ENCODE results near the gene TMOD1. TPM values are rescaled to one million over a fixed set of nuclear protein-coding genes. Genes with fewer than 3 reads are reported as not detected.

TMOD1 gene
- total and polyA plus RNA-seq, 9 donors, result 37.1 to 77.2 (median 64.0) TPM

DNA sequence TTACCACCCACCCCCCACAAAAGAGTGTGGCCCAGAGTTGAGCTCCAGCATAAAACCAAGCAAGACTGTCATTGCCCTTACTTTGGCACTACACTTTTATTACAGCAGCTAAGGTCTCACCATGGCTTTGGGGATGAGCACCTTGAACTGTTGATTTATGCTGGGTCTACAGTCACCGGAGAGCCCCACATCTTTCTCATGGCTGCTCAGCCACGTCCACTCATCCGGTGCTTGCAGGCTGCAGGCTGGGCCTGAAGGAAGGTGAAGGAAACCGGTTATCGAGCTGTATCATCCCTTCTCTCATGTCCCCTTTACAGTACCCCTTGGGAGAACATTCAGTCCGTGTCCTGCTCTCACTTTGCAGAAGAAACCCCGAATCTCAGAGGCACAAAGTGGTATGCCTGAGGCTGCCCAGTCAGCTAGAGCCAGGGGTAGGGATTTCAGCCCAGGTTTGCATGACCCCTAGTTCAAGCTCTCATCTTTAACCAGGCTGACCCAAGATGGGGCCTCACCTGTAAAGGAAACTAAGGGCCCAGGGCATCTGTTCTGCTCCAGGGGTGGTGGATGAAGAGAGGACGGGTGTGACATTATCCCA lies 11.6 kb downstream of the TMOD1 start:
- no peaks in the 10 kb centered on the region for H3K9me3 ChIP-seq
- H3K4me1 ChIP-seq (ENCODE audit: insufficient read depth), result peaks cover 19% of the 10 kb centered on the region
- H3K4me3 ChIP-seq, result no peak overlapping the region
- peak in 1 of 5 donors; percentile 5 for DNase-seq
- no peaks in the 10 kb centered on the region for H3K27me3 ChIP-seq
- TF ChIP-seq EP300 (IDR thresholded peaks at IDR 0.05) (no peak), POLR2A (IDR thresholded peaks at IDR 0.05) (no peak)
- TF ChIP-seq, protein P1, sequence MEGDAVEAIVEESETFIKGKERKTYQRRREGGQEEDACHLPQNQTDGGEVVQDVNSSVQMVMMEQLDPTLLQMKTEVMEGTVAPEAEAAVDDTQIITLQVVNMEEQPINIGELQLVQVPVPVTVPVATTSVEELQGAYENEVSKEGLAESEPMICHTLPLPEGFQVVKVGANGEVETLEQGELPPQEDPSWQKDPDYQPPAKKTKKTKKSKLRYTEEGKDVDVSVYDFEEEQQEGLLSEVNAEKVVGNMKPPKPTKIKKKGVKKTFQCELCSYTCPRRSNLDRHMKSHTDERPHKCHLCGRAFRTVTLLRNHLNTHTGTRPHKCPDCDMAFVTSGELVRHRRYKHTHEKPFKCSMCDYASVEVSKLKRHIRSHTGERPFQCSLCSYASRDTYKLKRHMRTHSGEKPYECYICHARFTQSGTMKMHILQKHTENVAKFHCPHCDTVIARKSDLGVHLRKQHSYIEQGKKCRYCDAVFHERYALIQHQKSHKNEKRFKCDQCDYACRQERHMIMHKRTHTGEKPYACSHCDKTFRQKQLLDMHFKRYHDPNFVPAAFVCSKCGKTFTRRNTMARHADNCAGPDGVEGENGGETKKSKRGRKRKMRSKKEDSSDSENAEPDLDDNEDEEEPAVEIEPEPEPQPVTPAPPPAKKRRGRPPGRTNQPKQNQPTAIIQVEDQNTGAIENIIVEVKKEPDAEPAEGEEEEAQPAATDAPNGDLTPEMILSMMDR (IDR thresholded peaks at IDR 0.05), result no peak
- intact Hi-C loops (cut with DNase I), result no loop called here
- WGBS, 3 donors, result 82 to 96% (median 83%) methylated on average over 8 of the region's 8 CpGs
- no peaks in the 10 kb centered on the region for H3K36me3 ChIP-seq
- no peak overlapping the region for H3K27ac ChIP-seq

DNA sequence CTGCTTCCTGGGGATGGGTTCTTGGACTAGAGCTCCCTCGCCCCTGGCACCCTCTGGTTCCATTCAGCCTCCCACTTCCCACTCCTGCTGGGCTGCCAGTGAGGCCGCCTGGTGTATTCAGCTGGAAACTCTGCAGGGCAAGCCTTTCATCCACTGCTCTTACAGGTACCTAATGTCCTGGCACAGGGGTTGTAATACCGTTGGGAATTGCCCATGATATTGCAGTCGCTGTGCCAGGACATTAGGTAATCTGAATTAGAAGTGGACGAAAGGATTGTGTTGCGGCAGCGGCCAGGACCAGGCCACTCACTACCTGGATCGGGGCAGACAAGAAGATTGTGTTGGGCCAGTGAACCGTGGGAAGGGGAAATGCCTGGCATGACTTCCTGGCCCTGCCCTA lies 13.1 kb downstream of the TMOD1 start:
- peaks cover 26% of the 10 kb centered on the region for H3K4me1 ChIP-seq (ENCODE audit: insufficient read depth)
- intact Hi-C loops (cut with DNase I), result no loop called here

DNA sequence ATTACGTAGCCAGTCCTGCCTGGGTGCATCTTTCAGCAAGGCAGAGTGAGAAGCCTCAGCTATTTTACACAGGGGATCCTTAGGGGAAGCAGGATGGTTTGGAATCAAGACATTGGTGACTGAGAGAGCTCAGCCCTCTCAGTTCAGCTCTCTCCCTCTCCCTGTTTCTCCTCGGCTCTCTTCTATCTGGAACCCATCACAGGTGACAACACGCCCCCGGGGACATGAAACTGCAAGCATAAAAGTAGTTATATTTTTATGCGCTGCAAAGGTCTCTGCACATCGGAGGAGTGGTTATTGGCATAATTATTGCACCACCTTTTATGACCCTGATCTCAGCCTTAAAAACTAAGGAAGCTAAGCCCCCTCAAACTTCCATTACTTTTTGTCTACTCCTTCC lies 14.2 kb downstream of the TMOD1 start:
- TF ChIP-seq, protein P1 (IDR thresholded peaks at IDR 0.05), result no peak
- peak overlapping the region in 1 of 2 donors; percentile 9 for H3K27ac ChIP-seq
- no peaks in the 10 kb centered on the region for H3K9me3 ChIP-seq
- H3K36me3 ChIP-seq, result no peaks in the 10 kb centered on the region
- peaks cover 29% of the 10 kb centered on the region for H3K4me1 ChIP-seq (ENCODE audit: insufficient read depth)
- DNase-seq, result no peak
- WGBS, 3 donors, result 76 to 87% (median 79%) methylated on average over 6 of the region's 6 CpGs
- no peaks in the 10 kb centered on the region for H3K27me3 ChIP-seq
- intact Hi-C loops (cut with DNase I), result no loop called here
- no peak overlapping the region for H3K4me3 ChIP-seq

More for the DNA sequence above, 13.1 kb downstream of the TMOD1 start:
- H3K36me3 ChIP-seq, result no peaks in the 10 kb centered on the region
- H3K4me3 ChIP-seq, result no peak overlapping the region
- H3K27me3 ChIP-seq, result no peaks in the 10 kb centered on the region
- no peak overlapping the region for H3K27ac ChIP-seq
- no peaks in the 10 kb centered on the region for H3K9me3 ChIP-seq
- TF ChIP-seq POLR2A (IDR thresholded peaks at IDR 0.05), result no peak
- TF ChIP-seq, protein P1 (IDR thresholded peaks at IDR 0.05), result no peak
- TF ChIP-seq EP300 (IDR thresholded peaks at IDR 0.05), result no peak
- 88 to 92% (median 90%) methylated on average over 9 of the region's 9 CpGs for WGBS, 3 donors
- DNase-seq, result peak in 1 of 5 donors; percentile 8

DNA sequence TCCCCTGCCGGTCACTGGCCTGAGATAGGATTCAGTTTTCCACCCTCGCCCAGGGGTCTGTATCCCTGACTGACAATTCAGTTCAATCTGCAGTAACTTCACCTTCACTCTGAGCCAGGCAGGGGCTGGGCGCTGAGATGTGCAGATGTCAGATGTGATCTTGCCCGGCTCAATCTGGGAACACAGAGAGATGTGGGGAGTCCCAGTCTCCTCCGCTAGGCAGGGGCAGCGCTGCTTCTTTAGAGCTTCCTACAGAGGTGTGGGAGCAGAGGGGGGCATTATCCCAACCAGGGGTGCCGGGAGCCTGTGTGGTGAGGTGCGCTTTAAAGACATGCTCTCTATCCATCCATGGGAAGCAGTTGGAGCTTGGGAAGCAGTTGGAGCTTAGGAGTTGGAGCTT lies 14.6 kb downstream of the TMOD1 start:
- no peak for DNase-seq
- no peak overlapping the region for H3K27ac ChIP-seq
- H3K4me1 ChIP-seq (ENCODE audit: insufficient read depth), result peaks cover 28% of the 10 kb centered on the region

More for the DNA sequence above, 14.6 kb downstream of the TMOD1 start:
- no peak overlapping the region for H3K4me3 ChIP-seq
- no peaks in the 10 kb centered on the region for H3K36me3 ChIP-seq
- H3K27me3 ChIP-seq, result no peaks in the 10 kb centered on the region
- intact Hi-C loops (cut with DNase I), result no loop called here
- TF ChIP-seq POLR2A (IDR thresholded peaks at IDR 0.05), result no peak
- TF ChIP-seq EP300 (IDR thresholded peaks at IDR 0.05), result no peak
- TF ChIP-seq, protein P1 (IDR thresholded peaks at IDR 0.05), result no peak
- H3K9me3 ChIP-seq, result no peaks in the 10 kb centered on the region
- 88 to 97% (median 93%) methylated on average over 8 of the region's 8 CpGs for WGBS, 3 donors
